ENCODE data around the gene ADAM15. TPM values are rescaled to one million over a fixed set of nuclear protein-coding genes. Genes with fewer than 3 reads are reported as not detected.
A peak's percentile ranks its signal among the peaks of the same experiment; 100 is the strongest.

The ADAM15 gene
- total RNA-seq, 1 donor from 2014 or later: 11.3 TPM

DNA sequence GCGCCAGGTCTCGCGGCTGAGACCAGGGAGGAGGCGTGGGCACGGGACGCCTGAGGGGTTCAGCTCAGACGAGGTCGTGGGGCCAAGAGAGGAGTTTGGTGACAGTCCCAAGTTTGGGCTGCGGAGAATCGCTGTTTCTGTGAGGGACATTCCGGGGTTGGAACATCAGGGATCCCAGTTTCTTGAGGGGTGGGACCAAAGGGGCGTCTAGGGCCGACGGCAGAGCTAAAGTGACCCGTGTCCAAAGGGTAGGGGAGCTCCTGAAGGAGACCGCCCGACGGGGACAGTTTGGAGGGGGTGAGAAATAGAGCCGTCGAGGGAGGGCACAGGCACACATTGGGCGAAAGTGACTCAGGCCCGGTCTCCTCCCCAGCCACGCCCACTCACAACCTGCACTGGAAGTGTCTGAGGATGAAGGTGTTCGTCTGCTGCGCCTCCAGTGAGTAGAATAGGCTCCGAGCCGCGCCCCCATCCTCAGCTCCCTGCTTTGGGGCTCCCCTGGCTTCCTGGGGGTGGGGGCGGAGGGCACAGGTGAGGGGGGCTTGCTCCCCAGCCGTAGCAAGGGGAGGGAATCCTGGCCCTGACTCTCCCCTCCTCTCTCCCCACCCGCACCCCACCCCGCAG lies 34.5 kb downstream of the ADAM15 start:
- Mint-ChIP-seq H3K27me3 (peaks cover 25% of the 10 kb centered on the region), H3K9me3 (no peaks in the 10 kb centered on the region), H3K27ac (peak overlapping the region; percentile 93), H3K36me3 (ENCODE audit: low read depth) (no peaks in the 10 kb centered on the region), H3K4me3 (peak overlapping the region; percentile 93), H3K4me1 (peaks cover 44% of the 10 kb centered on the region)
- POLR2A ChIA-PET: interaction anchor here (0.6 to 2.5 kb wide), 27 partner anchors 9 to 812 kb away, joined by 3 to 54 read pairs (median 5); partner anchors contain the start of genes ADAM15, CKS1B, EFNA4 and KRTCAP2
- CTCF ChIA-PET: interaction anchor here (0.8 to 4.3 kb wide), 19 partner anchors 10 to 606 kb away, joined by 3 to 84 read pairs (median 7); partner anchors contain the start of genes ADAM15, EFNA4, KRTCAP2 and PYGO2
- TF ChIP-seq, protein P1, sequence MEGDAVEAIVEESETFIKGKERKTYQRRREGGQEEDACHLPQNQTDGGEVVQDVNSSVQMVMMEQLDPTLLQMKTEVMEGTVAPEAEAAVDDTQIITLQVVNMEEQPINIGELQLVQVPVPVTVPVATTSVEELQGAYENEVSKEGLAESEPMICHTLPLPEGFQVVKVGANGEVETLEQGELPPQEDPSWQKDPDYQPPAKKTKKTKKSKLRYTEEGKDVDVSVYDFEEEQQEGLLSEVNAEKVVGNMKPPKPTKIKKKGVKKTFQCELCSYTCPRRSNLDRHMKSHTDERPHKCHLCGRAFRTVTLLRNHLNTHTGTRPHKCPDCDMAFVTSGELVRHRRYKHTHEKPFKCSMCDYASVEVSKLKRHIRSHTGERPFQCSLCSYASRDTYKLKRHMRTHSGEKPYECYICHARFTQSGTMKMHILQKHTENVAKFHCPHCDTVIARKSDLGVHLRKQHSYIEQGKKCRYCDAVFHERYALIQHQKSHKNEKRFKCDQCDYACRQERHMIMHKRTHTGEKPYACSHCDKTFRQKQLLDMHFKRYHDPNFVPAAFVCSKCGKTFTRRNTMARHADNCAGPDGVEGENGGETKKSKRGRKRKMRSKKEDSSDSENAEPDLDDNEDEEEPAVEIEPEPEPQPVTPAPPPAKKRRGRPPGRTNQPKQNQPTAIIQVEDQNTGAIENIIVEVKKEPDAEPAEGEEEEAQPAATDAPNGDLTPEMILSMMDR (IDR thresholded peaks at IDR 0.05): no peak
- intact Hi-C loops (cut with micrococcal nuclease): loop anchor here (1.0 to 5.0 kb wide), 8 partner anchors 34 to 237 kb away; partner anchors contain the start of genes ADAM15, DPM3, KRTCAP2 and PMVK
- DNase-seq (peak; percentile 55), ATAC-seq (ENCODE audit: low read depth) (peak; percentile 27)

DNA sequence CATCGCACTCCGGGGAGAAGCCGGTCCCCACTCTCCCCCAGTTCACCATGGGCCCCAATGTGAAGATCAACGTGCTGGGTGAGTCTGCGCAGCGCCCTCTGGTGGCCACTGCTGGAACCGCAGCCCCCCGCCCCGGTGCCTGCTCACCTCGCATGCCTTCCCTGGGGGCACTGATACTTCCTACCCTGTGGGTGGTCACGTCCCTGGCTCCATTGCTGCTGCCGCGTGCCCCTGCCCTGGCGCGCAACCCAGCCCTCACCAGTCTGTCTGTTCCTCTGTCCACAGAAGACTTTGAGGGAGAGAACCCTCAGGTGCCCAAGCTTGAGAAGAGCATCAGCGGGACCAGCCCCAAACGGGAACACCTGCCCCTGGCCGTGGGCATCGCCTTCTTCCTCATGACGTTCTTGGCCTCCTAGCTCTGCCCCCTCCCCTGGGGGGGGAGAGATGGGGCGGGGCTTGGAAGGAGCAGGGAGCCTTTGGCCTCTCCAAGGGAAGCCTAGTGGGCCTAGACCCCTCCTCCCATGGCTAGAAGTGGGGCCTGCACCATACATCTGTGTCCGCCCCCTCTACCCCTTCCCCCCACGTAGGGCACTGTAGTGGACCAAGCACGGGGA lies 35.1 kb downstream of the ADAM15 start:
- DNase-seq (peak; percentile 87), ATAC-seq (ENCODE audit: low read depth) (peak; percentile 19)
- ChIA-PET CTCF (interaction anchor here (0.6 to 4.3 kb wide), 9 partner anchors 15 to 606 kb away, joined by 3 to 84 read pairs (median 9); partner anchors contain the start of genes EFNA4, KRTCAP2 and TRIM46), POLR2A (interaction anchor here (0.6 to 2.5 kb wide), 10 partner anchors 23 to 811 kb away, joined by 3 to 54 read pairs (median 6); partner anchors contain the start of genes ADAM15, EFNA4, KRTCAP2 and SLC50A1)
- Mint-ChIP-seq H3K4me3 (peak overlapping the region; percentile 93), H3K27ac (peak overlapping the region; percentile 66), H3K27me3 (peaks cover 22% of the 10 kb centered on the region), H3K4me1 (peaks cover 43% of the 10 kb centered on the region), H3K9me3 (no peaks in the 10 kb centered on the region), H3K36me3 (ENCODE audit: low read depth) (no peaks in the 10 kb centered on the region)
- intact Hi-C loops (cut with micrococcal nuclease): loop anchor here (1.0 to 5.0 kb wide), 2 partner anchors 81 to 236 kb away; partner anchors contain the start of gene RUSC1
- TF ChIP-seq, protein P1 (IDR thresholded peaks at IDR 0.05): peak; percentile 96

DNA sequence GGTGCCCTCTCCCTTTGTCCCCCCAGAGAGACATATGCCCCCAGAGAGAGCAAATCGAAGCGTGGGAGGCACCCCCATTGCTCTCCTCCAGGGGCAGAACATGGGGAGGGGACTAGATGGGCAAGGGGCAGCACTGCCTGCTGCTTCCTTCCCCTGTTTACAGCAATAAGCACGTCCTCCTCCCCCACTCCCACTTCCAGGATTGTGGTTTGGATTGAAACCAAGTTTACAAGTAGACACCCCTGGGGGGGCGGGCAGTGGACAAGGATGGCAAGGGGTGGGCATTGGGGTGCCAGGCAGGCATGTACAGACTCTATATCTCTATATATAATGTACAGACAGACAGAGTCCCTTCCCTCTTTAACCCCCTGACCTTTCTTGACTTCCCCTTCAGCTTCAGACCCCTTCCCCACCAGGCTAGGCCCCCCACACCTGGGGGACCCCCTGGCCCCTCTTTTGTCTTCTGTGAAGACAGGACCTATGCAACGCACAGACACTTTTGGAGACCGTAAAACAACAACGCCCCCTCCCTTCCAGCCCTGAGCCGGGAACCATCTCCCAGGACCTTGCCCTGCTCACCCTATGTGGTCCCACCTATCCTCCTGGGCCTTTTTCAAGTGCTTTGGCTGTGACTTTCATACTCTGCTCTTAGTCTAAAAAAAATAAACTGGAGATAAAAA lies 35.9 kb downstream of the ADAM15 start:
- no peak for ATAC-seq (ENCODE audit: low read depth)
- ChIA-PET POLR2A (interaction anchor here (2.5 kb wide), 2 partner anchors 24 to 86 kb away, joined by 13 to 54 read pairs; partner anchors contain the start of genes EFNA4, KRTCAP2 and TRIM46), CTCF (interaction anchor here (0.6 to 3.3 kb wide), 3 partner anchors 56 to 86 kb away, joined by 3 to 30 read pairs (median 9); partner anchors contain the start of genes KRTCAP2 and TRIM46)
- Mint-ChIP-seq H3K36me3 (ENCODE audit: low read depth) (no peaks in the 10 kb centered on the region), H3K27me3 (peaks cover 18% of the 10 kb centered on the region), H3K9me3 (no peaks in the 10 kb centered on the region), H3K4me1 (peaks cover 42% of the 10 kb centered on the region), H3K27ac (no peak overlapping the region), H3K4me3 (no peak overlapping the region)
- intact Hi-C loops (cut with micrococcal nuclease): loop anchor here (1.0 to 5.0 kb wide), 2 partner anchors 80 to 235 kb away; partner anchors contain the start of gene RUSC1
- TF ChIP-seq, protein P1 (IDR thresholded peaks at IDR 0.05): no peak
- DNase-seq: no peak

DNA sequence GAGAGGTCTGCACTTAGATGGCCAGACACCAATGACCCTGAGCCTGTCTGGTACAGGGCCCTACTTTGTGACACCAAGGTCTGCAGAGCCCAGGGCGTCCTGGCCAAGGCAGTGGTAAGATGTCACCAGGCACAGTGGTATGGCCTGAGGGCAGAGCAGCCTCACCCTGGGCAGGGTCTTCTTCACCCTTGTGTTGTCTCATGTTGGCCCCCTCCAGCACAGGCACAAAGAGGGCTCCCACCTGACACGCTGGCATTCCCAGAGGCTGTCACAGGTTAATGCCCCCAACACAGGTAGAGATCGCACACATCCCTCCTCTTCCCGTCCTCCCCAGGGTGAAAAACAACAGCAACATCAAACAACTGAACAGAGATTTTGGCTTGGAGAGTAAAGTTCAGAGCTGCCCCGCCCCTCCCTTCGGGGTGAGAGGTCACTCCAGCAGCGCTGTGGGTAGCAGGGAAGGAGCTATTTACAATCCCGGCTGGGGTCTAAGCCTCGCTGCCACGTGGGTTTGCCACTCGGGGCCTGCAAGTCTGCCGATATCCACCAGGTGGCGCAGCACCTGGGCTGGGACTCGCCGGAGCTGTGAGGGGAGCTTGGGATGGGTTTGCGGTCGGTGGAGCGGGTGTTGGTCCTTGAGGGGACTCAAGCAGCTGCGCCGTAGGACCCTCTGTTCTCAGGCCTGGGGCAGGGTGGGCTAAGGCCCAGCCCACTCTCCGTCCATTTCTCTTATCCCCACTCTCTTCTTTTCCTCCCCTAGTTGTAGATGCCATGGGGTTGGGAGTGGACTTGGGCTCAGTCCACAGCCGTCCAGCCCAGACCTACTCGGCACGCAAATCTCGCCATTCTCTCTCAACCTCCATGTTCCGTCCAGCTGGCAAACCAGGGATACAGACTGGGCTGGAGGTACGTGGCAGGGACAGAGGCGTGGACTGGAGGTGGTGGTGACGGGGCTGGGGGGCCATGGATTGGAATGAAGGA lies 40.2 kb downstream of the ADAM15 start:
- ChIA-PET POLR2A (interaction anchor here (0.5 to 2.1 kb wide), 9 partner anchors 9 to 81 kb away, joined by 3 to 38 read pairs (median 6); partner anchors contain the start of gene KRTCAP2), CTCF (interaction anchor here (0.7 to 5.3 kb wide), 27 partner anchors 9 to 135 kb away, joined by 3 to 145 read pairs (median 4); partner anchors contain the start of genes DPM3, EFNA1, EFNA4 and KRTCAP2)
- Mint-ChIP-seq H3K4me1 (peaks cover 10% of the 10 kb centered on the region), H3K36me3 (ENCODE audit: low read depth) (no peaks in the 10 kb centered on the region), H3K4me3 (no peak overlapping the region), H3K9me3 (no peaks in the 10 kb centered on the region), H3K27ac (no peak overlapping the region), H3K27me3 (peaks cover 6% of the 10 kb centered on the region)
- ATAC-seq (ENCODE audit: low read depth): peak; percentile 89
- TF ChIP-seq, protein P1 (IDR thresholded peaks at IDR 0.05): peak; percentile 48
- intact Hi-C loops (cut with micrococcal nuclease): loop anchor here (1.0 to 5.0 kb wide), 3 partner anchors 36 to 82 kb away; partner anchors contain the start of genes EFNA1, KRTCAP2 and TRIM46
- DNase-seq: peak; percentile 76

All from activated B cell treated with CpG ODN at 0.5 μM for 24 hours (primary cell).